ENCODE results near the gene CLIC1. TPM values are rescaled to one million over a fixed set of nuclear protein-coding genes. Genes with fewer than 3 reads are reported as not detected.

The CLIC1 gene
- polyA plus RNA-seq, 1 experiment: 466 TPM

DNA sequence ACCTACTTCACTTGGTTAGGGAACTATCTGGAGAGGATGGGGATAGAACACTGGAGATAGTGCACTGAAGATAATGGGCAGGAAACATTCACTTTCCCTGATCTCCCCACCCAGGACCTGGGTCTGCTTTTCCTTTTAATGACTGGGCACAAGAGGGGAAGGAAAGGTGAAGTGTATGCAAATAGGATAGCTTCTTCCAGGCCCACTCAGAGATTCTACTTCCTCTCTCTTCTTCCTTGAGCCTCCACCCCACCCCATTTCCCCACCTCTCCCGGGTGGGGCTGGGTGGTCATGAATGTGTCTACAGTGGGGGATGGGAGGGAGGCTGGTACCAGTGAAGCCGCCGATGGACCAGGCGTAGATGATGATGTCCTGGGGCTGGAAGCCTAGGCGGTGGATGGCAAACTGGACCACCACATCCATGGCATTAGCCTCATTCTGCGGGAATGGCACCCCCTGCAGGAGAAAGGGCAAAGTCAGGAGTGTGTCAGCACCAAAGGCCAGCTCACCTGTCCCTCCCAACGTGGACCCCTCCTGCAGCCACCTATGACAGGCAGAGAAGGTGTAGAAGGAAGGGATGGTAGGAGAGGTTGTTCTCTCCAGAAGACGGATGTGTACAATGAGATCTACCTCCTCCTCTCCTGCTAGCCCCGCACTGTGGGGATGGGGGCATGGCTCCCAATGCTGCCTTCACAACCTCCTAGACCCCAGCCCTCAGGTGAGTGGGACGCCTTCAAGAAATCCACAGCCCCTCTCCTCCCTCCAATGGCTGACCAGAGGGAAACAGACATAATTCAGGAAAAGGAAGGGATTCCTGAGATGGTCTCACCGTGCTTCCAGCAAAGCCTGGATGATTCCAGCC is 46.9 kb downstream of the CLIC1 start:
- Histone ChIP-seq H3K27me3 (ENCODE audit: control insufficient read depth, insufficient read depth, low read length) (no peaks in the 10 kb centered on the region), H3K27ac (ENCODE audit: low read depth, low read length) (no peak overlapping the region), H3K4me3 (ENCODE audit: low read depth, low read length) (no peak overlapping the region), H3K9me3 (ENCODE audit: control insufficient read depth, insufficient read depth, low read length) (no peaks in the 10 kb centered on the region)
- no peak for DNase-seq (ENCODE audit: low read depth, low spot score)
- ChIA-PET CTCF (interaction anchor here (1.1 to 2.4 kb wide), 2 partner anchors 8 to 141 kb away, joined by 6 to 7 read pairs; partner anchors contain the start of gene LY6G5C), POLR2A (interaction anchor here (1.2 kb wide), 1 partner anchor 138 kb away, joined by 3 read pairs; the partner anchor contains the start of gene HSPA1B)
- TF ChIP-seq, protein P1, sequence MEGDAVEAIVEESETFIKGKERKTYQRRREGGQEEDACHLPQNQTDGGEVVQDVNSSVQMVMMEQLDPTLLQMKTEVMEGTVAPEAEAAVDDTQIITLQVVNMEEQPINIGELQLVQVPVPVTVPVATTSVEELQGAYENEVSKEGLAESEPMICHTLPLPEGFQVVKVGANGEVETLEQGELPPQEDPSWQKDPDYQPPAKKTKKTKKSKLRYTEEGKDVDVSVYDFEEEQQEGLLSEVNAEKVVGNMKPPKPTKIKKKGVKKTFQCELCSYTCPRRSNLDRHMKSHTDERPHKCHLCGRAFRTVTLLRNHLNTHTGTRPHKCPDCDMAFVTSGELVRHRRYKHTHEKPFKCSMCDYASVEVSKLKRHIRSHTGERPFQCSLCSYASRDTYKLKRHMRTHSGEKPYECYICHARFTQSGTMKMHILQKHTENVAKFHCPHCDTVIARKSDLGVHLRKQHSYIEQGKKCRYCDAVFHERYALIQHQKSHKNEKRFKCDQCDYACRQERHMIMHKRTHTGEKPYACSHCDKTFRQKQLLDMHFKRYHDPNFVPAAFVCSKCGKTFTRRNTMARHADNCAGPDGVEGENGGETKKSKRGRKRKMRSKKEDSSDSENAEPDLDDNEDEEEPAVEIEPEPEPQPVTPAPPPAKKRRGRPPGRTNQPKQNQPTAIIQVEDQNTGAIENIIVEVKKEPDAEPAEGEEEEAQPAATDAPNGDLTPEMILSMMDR (IDR thresholded peaks at IDR 0.05; ENCODE audit: low read depth, low read length): peak; percentile 46

DNA sequence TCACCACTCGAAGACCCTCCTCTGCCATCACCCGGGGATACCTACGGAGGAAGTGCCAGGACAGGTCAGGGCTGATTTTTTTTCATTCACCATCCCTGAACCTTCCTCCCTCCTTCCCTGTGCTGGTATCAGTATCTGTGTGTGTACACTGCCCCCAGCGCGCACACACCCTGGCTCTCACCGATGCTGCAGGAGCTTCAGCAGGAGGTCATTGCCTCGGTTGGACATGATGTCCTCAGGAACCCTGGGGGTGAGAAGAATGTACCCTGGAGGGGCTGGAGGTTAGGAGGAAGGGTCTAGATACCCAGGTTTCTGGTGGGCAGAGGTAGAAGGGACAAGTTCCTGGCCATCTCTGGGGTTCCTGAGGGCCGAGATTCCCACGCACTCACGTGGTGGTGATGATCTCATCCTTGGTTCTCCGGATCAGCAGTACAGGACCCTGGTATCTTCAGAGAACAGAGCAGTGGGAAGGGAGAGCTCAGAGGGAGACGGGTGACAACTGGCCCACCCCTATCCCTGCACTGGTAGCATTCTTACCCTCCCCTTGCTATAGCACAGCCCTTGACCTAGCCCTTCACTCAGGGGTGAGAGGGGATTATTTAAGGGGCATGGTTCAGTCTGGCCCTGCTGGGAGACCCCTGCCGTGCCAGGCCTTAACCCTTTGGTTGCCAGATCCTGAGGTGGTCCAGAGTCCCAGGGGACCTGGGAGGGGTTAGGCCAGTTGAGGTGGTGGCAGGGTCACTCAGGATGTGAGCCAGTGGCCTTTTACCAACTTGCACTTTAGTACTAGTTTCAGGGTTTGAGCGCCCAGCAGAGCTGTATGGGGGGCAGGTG is 48.3 kb downstream of the CLIC1 start:
- CTCF ChIA-PET: no interaction called here
- Histone ChIP-seq H3K27me3 (ENCODE audit: control insufficient read depth, insufficient read depth, low read length) (no peaks in the 10 kb centered on the region), H3K9me3 (ENCODE audit: control insufficient read depth, insufficient read depth, low read length) (no peaks in the 10 kb centered on the region), H3K27ac (ENCODE audit: low read depth, low read length) (no peak overlapping the region), H3K4me3 (ENCODE audit: low read depth, low read length) (no peak overlapping the region)
- POLR2A ChIA-PET: no interaction called here
- no peak for DNase-seq (ENCODE audit: low read depth, low spot score)
- TF ChIP-seq, protein P1 (IDR thresholded peaks at IDR 0.05; ENCODE audit: low read depth, low read length): no peak

DNA sequence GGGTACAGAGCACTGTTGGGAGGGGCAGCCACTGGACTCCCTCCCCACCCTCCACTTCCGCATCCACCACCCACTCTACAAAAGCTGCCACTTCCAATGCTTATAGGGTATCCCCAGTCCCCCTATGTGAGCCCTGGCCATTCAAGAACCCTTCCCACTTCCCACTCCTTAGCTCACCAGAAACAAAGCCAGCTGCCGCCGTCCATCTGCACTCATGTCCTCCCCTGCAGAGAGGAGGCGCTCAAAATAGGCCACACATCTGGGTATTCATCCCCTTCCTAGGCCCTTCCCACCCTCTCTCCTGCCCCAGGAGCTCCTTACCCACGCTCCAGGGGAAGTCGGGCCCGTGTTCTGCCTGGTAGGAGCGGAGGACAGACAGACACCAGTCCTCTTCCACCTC is 49.0 kb downstream of the CLIC1 start:
- TF ChIP-seq, protein P1 (IDR thresholded peaks at IDR 0.05; ENCODE audit: low read depth, low read length): no peak
- ChIA-PET CTCF (no interaction called here), POLR2A (no interaction called here)
- Histone ChIP-seq H3K9me3 (ENCODE audit: control insufficient read depth, insufficient read depth, low read length) (no peaks in the 10 kb centered on the region), H3K4me3 (ENCODE audit: low read depth, low read length) (no peak overlapping the region), H3K27ac (ENCODE audit: low read depth, low read length) (no peak overlapping the region), H3K27me3 (ENCODE audit: control insufficient read depth, insufficient read depth, low read length) (no peaks in the 10 kb centered on the region)
- no peak for DNase-seq (ENCODE audit: low read depth, low spot score)

DNA sequence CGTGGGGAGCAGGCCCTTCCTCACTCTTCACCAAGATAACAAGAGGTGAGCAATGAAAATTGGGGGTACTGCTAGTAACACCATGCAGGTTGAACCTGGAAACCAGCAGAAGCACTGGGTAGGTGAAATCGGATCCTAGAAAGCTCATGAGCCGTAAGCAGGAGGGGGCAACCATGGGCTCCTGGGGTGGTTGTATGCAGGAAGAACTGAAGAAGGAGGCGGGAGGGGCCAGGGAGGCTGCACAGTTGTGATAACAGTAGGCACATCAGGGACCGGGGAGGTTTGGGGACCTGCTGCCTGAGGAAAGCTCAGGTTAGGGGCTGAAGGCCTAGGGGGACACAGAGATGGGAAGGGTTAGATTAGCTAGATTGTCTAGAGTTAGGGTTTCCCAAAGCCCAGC is 49.8 kb downstream of the CLIC1 start:
- CTCF ChIA-PET: no interaction called here
- POLR2A ChIA-PET: no interaction called here
- TF ChIP-seq, protein P1 (IDR thresholded peaks at IDR 0.05; ENCODE audit: low read depth, low read length): no peak

DNA sequence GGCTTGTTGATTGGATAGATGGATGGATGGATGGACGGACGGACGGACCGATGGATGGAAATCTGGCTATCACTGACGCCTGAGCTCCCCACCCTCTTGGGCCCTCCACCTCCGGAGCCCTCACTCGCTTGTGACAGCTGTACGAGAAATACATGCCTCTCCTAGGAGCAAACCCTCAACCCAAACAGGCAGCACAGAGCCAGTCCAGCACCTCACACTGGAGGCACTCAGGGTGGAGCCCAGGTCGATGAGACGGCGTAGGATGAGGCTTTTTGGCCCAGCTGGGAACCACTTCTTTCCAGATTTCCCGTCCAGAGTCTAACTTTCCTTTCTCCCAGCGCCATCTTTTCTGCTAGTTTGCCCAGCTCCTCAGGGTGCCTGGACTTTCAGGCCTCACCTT is 52.7 kb downstream of the CLIC1 start:
- H3K4me3 ChIP-seq (ENCODE audit: low read depth, low read length): no peak overlapping the region
- ChIA-PET CTCF (no interaction called here), POLR2A (no interaction called here)
- no peak for DNase-seq (ENCODE audit: low read depth, low spot score)
- H3K9me3 ChIP-seq (ENCODE audit: control insufficient read depth, insufficient read depth, low read length): no peaks in the 10 kb centered on the region
- TF ChIP-seq, protein P1 (IDR thresholded peaks at IDR 0.05; ENCODE audit: low read depth, low read length): no peak
- no peak overlapping the region for H3K27ac ChIP-seq (ENCODE audit: low read depth, low read length)
- no peaks in the 10 kb centered on the region for H3K27me3 ChIP-seq (ENCODE audit: control insufficient read depth, insufficient read depth, low read length)

More for the DNA sequence above, 49.8 kb downstream of the CLIC1 start:
- no peak overlapping the region for H3K27ac ChIP-seq (ENCODE audit: low read depth, low read length)
- no peaks in the 10 kb centered on the region for H3K9me3 ChIP-seq (ENCODE audit: control insufficient read depth, insufficient read depth, low read length)
- no peak for DNase-seq (ENCODE audit: low read depth, low spot score)
- H3K27me3 ChIP-seq (ENCODE audit: control insufficient read depth, insufficient read depth, low read length): no peaks in the 10 kb centered on the region
- no peak overlapping the region for H3K4me3 ChIP-seq (ENCODE audit: low read depth, low read length)
